ENCODE results near the gene SFMBT2.

DNA sequence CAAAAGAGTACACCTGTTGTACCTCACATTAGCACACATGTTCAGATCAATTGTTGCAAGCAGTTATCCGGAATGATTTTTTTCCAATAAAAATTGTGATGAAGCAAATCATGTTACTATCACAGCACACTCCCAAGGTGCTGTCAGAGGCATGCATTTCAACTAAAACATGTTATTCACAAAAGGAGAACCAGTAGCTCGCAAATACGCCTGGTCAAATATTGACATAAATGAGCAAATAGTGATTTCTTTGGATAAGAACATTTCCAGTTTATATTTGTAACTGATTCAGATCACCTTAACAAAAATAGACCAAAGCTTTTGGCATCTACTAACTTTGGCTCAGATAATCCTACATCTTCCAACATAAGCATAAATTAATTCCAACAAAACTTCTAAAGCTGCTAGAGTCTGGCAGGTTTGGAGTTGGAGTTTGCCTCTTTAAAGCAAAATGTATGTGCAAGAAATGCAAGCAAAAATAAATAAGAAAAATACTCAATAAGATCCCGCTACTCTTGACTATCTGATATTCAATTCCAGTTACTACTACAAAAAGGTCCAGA lies 208.0 kb downstream of the SFMBT2 start:
- TF ChIP-seq MAZ (IDR thresholded peaks at IDR 0.05; ENCODE audit: borderline replicate concordance, low read depth, low read length), result no peak
- TF ChIP-seq, protein P1, sequence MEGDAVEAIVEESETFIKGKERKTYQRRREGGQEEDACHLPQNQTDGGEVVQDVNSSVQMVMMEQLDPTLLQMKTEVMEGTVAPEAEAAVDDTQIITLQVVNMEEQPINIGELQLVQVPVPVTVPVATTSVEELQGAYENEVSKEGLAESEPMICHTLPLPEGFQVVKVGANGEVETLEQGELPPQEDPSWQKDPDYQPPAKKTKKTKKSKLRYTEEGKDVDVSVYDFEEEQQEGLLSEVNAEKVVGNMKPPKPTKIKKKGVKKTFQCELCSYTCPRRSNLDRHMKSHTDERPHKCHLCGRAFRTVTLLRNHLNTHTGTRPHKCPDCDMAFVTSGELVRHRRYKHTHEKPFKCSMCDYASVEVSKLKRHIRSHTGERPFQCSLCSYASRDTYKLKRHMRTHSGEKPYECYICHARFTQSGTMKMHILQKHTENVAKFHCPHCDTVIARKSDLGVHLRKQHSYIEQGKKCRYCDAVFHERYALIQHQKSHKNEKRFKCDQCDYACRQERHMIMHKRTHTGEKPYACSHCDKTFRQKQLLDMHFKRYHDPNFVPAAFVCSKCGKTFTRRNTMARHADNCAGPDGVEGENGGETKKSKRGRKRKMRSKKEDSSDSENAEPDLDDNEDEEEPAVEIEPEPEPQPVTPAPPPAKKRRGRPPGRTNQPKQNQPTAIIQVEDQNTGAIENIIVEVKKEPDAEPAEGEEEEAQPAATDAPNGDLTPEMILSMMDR (IDR thresholded peaks at IDR 0.05), result no peak
- TF ChIP-seq HOXA7 (CRISPR knock-in tag; IDR thresholded peaks at IDR 0.05), result no peak
- TF ChIP-seq, protein P2, sequence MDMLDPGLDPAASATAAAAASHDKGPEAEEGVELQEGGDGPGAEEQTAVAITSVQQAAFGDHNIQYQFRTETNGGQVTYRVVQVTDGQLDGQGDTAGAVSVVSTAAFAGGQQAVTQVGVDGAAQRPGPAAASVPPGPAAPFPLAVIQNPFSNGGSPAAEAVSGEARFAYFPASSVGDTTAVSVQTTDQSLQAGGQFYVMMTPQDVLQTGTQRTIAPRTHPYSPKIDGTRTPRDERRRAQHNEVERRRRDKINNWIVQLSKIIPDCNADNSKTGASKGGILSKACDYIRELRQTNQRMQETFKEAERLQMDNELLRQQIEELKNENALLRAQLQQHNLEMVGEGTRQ (IDR thresholded peaks at IDR 0.05), result no peak
- TF ChIP-seq BHLHE40 (IDR thresholded peaks at IDR 0.05; ENCODE audit: low read depth, low read length), result no peak
- no peak for TF ChIP-seq EHF (CRISPR knock-in tag; IDR thresholded peaks at IDR 0.05)
